AG08395 (cell line): Measurements from ENCODE around the gene LCE3E.

Source experiments
- DNase-seq: peaks from one replicate; pipeline ENCODE4 v3.0.0; 2012; ENCODE audit warnings: mixed read lengths, low spot score

Gene LCE3E

DNA sequence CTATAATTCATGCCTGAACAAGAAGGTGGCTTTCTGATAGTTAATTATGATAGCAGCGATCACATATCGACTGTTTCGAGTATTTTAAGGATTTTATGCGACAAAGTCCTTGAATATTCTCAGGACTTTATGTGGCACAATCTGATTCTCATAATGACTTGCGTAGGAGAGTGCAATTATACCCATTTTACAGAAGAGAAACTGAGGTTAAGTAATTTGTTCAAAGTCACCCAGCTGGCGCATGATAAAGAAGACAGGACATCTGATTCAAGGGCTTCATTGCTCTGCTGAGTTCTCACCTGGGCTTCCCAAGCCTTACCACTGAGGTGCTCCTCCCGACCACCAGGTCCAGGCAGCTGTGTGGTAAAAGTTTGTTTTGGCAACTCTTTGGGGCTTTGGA, 50.5 kb downstream of the LCE3E start:
- no peak for DNase-seq
